Activated CD4-positive, alpha-beta T cell treated with anti-CD3 and anti-CD28 coated beads for 36 hours (primary cell): Measurements from ENCODE around the gene TAGLN. TPM values are rescaled to one million over a fixed set of nuclear protein-coding genes. Genes with fewer than 3 reads are reported as not detected.

Experiments used
- ATAC-seq: fragments of 200-7000 bp; cut with Tn5 transposase; one replicate; pipeline ENCODE4 v1.10.0; 2021; ENCODE audit warnings: mild to moderate bottlenecking, moderate library complexity
- CTCF ChIA-PET: fragments of 350-600 bp; sonication (Branson Sonifier 250); formaldehyde crosslinking; loops from one replicate; lab custom pipeline; 2021; ENCODE audit warnings: antibody characterized with exemption; lab: Charles Lee
- POLR2A ChIA-PET: fragments of 350-600 bp; sonication (Branson Sonifier 250); formaldehyde crosslinking; loops from one replicate; lab custom pipeline; 2021; ENCODE audit warnings: antibody characterized with exemption, inconsistent platforms; lab: Charles Lee
- DNase-seq: peaks from one replicate; pipeline ENCODE4 v3.0.0-alpha.2; 2020
- H3K27ac Mint-ChIP-seq: one replicate; pipeline ENCODE4 v1.8.0; 2021; ENCODE audit warnings: mixed read lengths
- H3K27me3 Mint-ChIP-seq: one replicate; pipeline ENCODE4 v1.8.0; 2021; ENCODE audit warnings: mixed read lengths
- H3K36me3 Mint-ChIP-seq: one replicate; pipeline ENCODE4 v1.8.0; 2021; ENCODE audit warnings: low read depth, mixed read lengths
- H3K4me1 Mint-ChIP-seq: one replicate; pipeline ENCODE4 v1.8.0; 2021; ENCODE audit warnings: mixed read lengths
- H3K4me3 Mint-ChIP-seq: one replicate; pipeline ENCODE4 v1.8.0; 2021; ENCODE audit warnings: mild to moderate bottlenecking, moderate library complexity, mixed read lengths
- H3K9me3 Mint-ChIP-seq: one replicate; pipeline ENCODE4 v1.8.0; 2021; ENCODE audit warnings: low read depth, mixed read lengths
- intact Hi-C, 2 experiments: fragments of 100-400 bp; cut with DNase I in 1 of 2; cut with micrococcal nuclease in 1 of 2; formaldehyde crosslinking; loops; one replicate each; pipeline versions ENCODE4 v1.14.2 to v1.15.1; 2022 to 2024; cut with DNase I, micrococcal nuclease
- total RNA-seq, 2 experiments: library from RNA; stranded (reverse); gene quantifications; one replicate each; pipeline ENCODE4 v1.2.3, GENCODE V29; 2021

The TAGLN gene
- total RNA-seq, 2 experiments from 2014 or later, result 1.6 to 2.0 TPM

DNA sequence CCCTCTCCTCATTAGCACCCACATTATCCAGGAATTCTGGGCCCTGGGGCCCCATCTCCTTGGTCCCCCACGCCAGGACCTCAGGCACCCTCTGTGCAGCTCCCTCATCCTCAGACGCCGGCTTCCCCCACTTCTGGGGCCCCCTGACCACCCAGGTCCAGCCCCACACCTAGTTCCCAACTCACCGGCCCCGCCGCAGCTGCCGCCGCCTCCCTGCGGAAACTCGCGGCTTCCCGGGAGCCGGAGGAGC is 32.6 kb downstream of the TAGLN start, which contains the start of gene PCSK7:
PCSK7 (minus strand) TSS at position 232 of the 250 bp plus-strand sequence. CDS start 2,229 bp downstream, outside the sequence.
- Mint-ChIP-seq H3K4me1 (peaks cover 37% of the 10 kb centered on the region), H3K9me3 (no peaks in the 10 kb centered on the region), H3K4me3 (peak within 1 kb of the TSS; percentile 87), H3K27ac (peak within 1 kb of the TSS; percentile 100), H3K36me3 (peaks cover 34% of the 10 kb centered on the region), H3K27me3 (no peaks in the 10 kb centered on the region)
- ChIA-PET POLR2A (interaction anchor here (1.2 to 1.6 kb wide), 3 partner anchors 53 to 96 kb away, joined by 4 to 7 read pairs (median 6); partner anchors contain the start of genes CEP164, PAFAH1B2 and SIDT2), CTCF (interaction anchor here (0.7 to 2.6 kb wide), 6 partner anchors 10 to 99 kb away, joined by 3 to 30 read pairs (median 4); partner anchors contain the start of genes CEP164 and SIDT2)
- DNase-seq, result peak; percentile 77
- ATAC-seq, result no peak
- intact Hi-C loops, result loop anchor here (1.0 to 10.0 kb wide), 16 partner anchors 87 to 1206 kb away; partner anchors contain the start of genes CEP164 (in 2 of the 2), PAFAH1B2 (in 2 of the 2), BUD13 (in 1 of the 2) and IL10RA (in 1 of the 2)

DNA sequence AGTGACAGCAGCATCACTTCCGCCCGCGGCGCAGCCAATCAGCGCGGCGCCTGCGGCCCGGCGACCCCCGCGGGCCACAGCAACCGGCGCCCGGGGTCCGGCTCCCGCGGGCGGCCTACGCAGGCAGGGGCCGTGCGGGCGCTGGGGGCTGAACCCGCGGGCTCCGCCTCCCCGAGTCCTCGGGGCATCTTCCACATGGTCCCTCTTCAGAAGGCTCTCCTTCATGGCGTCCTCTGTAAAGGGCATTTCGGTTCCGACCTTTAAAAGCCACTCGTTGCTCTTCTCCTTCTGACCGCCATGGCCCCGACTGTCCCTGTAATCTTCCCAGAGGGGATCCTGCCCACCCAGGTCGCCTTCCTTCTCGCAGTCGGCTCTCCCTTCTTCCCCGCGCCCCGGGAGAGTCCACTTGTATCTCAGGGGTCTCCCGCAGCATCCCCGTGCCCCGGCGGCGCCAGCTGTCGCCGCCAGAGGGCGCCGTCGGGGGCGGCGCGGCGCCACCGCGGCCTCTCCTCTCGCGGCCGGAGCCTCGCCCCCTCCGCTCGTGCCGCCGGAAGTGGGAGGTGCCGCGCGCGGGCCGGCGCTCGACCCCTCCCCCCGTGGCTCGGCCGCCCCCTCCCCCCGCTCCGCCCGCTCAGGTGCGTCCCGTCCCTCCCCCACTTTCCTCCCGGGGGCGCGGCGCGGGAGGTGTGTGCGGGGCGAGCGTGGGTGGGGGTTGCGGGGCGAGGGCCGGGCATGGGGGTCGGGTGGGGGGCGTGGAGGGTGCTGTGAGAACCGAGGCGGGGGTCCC is 33.1 kb downstream of the TAGLN start, which contains the start of gene RNF214:
RNF214 (plus strand) TSS at position 580 of the 787 bp plus-strand sequence. CDS start 1,602 bp downstream, outside the sequence.
- ATAC-seq (peak; percentile 74), DNase-seq (peak; percentile 86)
- intact Hi-C loops, result loop anchor here (1.0 to 10.0 kb wide), 13 partner anchors 88 to 1205 kb away; partner anchors contain the start of genes CEP164 (in 2 of the 2), PAFAH1B2 (in 2 of the 2), BUD13 (in 1 of the 2) and KMT2A (in 1 of the 2)
- peaks cover 34% of the 10 kb centered on the region for H3K4me1 Mint-ChIP-seq
- no peaks in the 10 kb centered on the region for H3K9me3 Mint-ChIP-seq
- peaks cover 29% of the 10 kb centered on the region for H3K36me3 Mint-ChIP-seq
- peak within 1 kb of the TSS; percentile 100 for H3K27ac Mint-ChIP-seq
- CTCF ChIA-PET, result interaction anchor here (0.7 to 2.6 kb wide), 6 partner anchors 11 to 457 kb away, joined by 3 to 30 read pairs (median 4); partner anchors contain the start of genes CEP164 and SIDT2
- POLR2A ChIA-PET, result interaction anchor here (1.2 to 1.6 kb wide), 3 partner anchors 54 to 96 kb away, joined by 4 to 7 read pairs (median 6); partner anchors contain the start of genes CEP164, PAFAH1B2 and SIDT2
- peak within 1 kb of the TSS; percentile 87 for H3K4me3 Mint-ChIP-seq
- no peaks in the 10 kb centered on the region for H3K27me3 Mint-ChIP-seq

DNA sequence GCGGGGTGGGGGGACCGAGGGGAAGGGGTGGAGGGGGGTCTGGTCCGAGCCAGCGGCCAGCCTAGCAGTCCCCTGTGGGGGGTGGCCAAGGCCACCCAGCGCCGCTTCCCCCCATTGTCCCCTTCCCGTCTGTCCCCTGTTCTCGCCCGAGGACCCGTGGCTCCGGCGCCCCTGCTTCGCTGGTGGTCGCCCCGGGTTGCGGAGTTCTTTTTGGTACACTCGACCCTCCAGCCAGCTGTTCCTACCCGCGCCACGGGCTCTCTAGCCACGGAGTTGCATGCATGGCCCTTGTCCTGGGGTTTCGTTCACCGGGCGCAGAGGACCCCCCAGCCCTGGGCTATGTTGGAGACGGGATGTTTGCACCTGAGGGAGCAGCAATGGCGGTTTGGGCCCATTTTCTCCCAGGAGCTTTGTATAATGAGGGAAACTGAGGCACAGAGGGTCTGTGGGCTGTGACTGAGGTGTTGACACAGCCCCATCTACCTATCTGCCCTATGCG is 33.8 kb downstream of the TAGLN start:
- intact Hi-C loops, result loop anchor here (1.0 to 10.0 kb wide), 13 partner anchors 89 to 1204 kb away; partner anchors contain the start of genes CEP164 (in 2 of the 2), PAFAH1B2 (in 2 of the 2), BUD13 (in 1 of the 2) and KMT2A (in 1 of the 2)
- DNase-seq (peak; percentile 31), ATAC-seq (no peak)
- Mint-ChIP-seq H3K9me3 (no peaks in the 10 kb centered on the region), H3K36me3 (peaks cover 26% of the 10 kb centered on the region), H3K4me3 (peak overlapping the region; percentile 87), H3K4me1 (peaks cover 33% of the 10 kb centered on the region), H3K27me3 (no peaks in the 10 kb centered on the region), H3K27ac (peak overlapping the region; percentile 68)
- CTCF ChIA-PET, result interaction anchor here (0.7 to 1.6 kb wide), 3 partner anchors 11 to 458 kb away, joined by 4 to 7 read pairs (median 5); partner anchors contain the start of gene CEP164
- POLR2A ChIA-PET, result no interaction called here

DNA sequence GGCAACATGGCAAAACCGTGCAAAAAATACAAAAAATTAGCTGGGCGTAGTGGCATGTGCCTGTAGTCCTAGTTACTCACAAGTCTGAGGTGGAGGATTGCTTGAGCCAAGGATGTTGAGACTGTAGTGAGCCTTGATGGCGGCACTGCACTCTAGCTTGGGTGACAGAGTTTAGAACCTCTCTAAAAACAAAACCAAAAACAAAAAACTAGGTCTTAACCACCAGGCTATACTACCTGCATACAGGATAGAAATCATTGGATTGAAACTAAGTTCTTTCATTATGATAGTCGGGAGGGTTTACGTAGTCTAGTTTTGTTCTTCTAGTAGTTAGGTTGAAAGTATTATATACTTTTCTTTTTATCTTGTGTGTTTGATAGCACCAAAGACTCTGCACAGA is 39.1 kb downstream of the TAGLN start:
- no peak for DNase-seq
- H3K4me3 Mint-ChIP-seq, result no peak overlapping the region
- H3K4me1 Mint-ChIP-seq, result peaks cover 14% of the 10 kb centered on the region
- H3K36me3 Mint-ChIP-seq, result peaks cover 13% of the 10 kb centered on the region
- CTCF ChIA-PET, result interaction anchor here (0.8 kb wide), 1 partner anchor 485 kb away, joined by 4 read pairs; no protein-coding TSS in a partner anchor
- H3K9me3 Mint-ChIP-seq, result no peaks in the 10 kb centered on the region
- POLR2A ChIA-PET, result no interaction called here
- H3K27me3 Mint-ChIP-seq, result no peaks in the 10 kb centered on the region
- peak; percentile 78 for ATAC-seq
- no peak overlapping the region for H3K27ac Mint-ChIP-seq
- intact Hi-C loops, result loop anchor here (10.0 kb wide), 2 partner anchors 577 to 807 kb away; no protein-coding TSS in a partner anchor

DNA sequence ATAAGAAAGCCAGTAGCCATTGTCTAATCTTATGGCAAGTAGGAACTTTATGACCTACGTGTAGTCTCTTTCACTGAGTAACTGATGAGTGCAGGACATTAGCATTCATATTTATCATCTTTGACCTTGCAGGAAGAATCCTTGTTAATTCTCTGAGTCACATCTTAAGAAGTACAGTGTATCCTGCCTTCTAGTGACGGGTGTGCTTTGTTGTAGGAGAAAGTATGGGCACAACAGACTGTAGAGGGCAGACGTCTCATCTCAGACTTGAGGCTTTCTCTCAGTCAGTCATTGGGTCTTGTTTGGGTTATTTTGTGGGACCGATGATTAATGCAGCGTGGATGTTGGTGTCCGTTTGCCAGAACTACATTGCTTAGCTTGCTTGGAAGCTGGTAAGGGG is 40.1 kb downstream of the TAGLN start:
- no peak overlapping the region for H3K4me3 Mint-ChIP-seq
- POLR2A ChIA-PET, result no interaction called here
- peaks cover 16% of the 10 kb centered on the region for H3K36me3 Mint-ChIP-seq
- peaks cover 3% of the 10 kb centered on the region for H3K4me1 Mint-ChIP-seq
- H3K27ac Mint-ChIP-seq, result no peak overlapping the region
- no peaks in the 10 kb centered on the region for H3K9me3 Mint-ChIP-seq
- no peak for ATAC-seq
- no peaks in the 10 kb centered on the region for H3K27me3 Mint-ChIP-seq
- no peak for DNase-seq
- intact Hi-C loops, result loop anchor here (10.0 kb wide), 2 partner anchors 576 to 806 kb away; no protein-coding TSS in a partner anchor
- CTCF ChIA-PET, result no interaction called here

DNA sequence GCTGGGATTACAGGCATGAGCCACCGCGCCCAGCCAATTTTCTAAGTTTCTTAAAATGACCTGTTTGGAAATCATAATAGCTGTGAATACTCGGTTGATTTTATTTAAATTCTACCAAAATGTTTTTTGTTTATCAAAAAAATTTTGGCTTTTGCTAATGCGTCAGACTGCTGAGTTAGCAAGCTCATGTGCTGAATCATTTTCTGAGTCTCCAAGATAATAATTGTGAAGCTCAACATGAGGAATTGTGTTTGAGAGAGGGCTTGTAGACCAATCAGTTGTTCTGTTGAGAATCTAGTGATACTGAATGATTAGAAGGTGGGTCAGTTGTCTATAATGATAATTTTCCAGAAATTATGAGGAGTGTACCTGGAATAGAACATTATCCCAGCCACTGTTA is 49.2 kb downstream of the TAGLN start:
- no peak for ATAC-seq
- Mint-ChIP-seq H3K9me3 (no peaks in the 10 kb centered on the region), H3K36me3 (peaks cover 34% of the 10 kb centered on the region), H3K27ac (no peak overlapping the region), H3K4me3 (no peak overlapping the region), H3K27me3 (no peaks in the 10 kb centered on the region), H3K4me1 (no peaks in the 10 kb centered on the region)
- CTCF ChIA-PET, result interaction anchor here (0.7 to 1.1 kb wide), 2 partner anchors 11 to 22 kb away, joined by 3 read pairs; no protein-coding TSS in a partner anchor
- no peak for DNase-seq
- POLR2A ChIA-PET, result no interaction called here
- intact Hi-C loops, result no loop called here

DNA sequence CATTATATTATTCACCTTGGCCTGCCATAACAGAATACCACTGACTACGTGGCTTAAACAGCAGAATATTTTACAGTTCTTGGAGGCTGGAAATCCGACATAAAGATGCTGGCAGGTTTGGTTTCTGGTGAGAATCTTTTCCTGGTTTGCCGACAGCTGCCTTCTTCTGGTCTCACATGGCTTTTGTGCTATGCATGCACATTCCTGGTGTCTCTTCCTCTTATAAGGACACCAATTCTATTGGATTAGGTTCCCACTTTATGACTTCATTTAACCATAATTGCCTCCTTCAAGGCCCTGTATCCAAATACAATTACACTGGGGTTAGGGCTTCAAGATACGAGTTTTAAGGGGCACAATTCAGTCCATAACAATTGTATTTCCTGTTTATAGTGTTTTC is 50.4 kb downstream of the TAGLN start:
- H3K27me3 Mint-ChIP-seq, result no peaks in the 10 kb centered on the region
- CTCF ChIA-PET, result no interaction called here
- no peaks in the 10 kb centered on the region for H3K9me3 Mint-ChIP-seq
- intact Hi-C loops, result no loop called here
- ATAC-seq, result no peak
- no peaks in the 10 kb centered on the region for H3K4me1 Mint-ChIP-seq
- POLR2A ChIA-PET, result no interaction called here
- H3K36me3 Mint-ChIP-seq, result peaks cover 33% of the 10 kb centered on the region
- DNase-seq, result no peak
- H3K27ac Mint-ChIP-seq, result no peak overlapping the region
- no peak overlapping the region for H3K4me3 Mint-ChIP-seq

DNA sequence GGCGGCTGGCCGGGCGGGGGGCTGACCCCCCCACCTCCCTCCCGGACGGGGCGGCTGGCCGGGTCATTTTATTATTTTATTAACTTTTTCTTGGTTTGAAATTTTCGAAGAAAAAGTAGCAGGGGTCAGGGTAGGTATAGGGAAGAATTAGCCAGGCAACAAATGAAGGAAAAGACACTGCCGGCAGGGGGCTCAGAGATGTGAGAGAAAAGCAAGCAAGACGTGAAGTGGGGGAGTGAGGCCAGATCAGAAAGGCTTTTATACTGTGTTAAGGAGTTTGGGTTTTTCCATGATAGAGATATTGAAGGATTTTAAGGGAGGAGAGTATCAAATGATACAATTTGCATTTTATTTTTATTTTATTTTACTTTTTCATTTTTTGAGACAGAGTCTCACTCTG is 52.3 kb downstream of the TAGLN start:
- ChIA-PET CTCF (no interaction called here), POLR2A (no interaction called here)
- intact Hi-C loops, result no loop called here
- Mint-ChIP-seq H3K4me1 (peaks cover 7% of the 10 kb centered on the region), H3K9me3 (no peaks in the 10 kb centered on the region), H3K4me3 (no peak overlapping the region), H3K27me3 (no peaks in the 10 kb centered on the region), H3K27ac (no peak overlapping the region), H3K36me3 (peaks cover 21% of the 10 kb centered on the region)
- ATAC-seq (no peak), DNase-seq (no peak)

DNA sequence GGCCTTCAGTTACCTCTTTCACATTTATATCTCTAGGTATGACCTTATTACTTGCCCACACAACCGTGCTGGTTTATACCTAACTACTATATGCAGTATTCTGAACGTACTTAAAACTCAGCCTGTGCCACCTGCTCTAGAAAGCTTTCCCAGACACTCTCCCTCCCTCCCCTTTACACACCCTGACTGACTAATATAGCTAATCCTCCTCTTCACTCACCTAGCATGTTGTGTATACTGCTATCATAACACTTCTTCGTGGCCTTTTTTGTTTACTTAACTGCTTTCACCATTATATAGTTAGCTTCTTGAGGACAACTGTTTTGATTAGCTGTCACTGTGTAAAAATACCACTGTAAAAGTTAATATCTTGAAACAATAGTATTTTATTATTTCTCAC is 56.8 kb downstream of the TAGLN start:
- ChIA-PET POLR2A (no interaction called here), CTCF (no interaction called here)
- no peaks in the 10 kb centered on the region for H3K9me3 Mint-ChIP-seq
- ATAC-seq (no peak), DNase-seq (no peak)
- peaks cover 18% of the 10 kb centered on the region for H3K36me3 Mint-ChIP-seq
- H3K4me3 Mint-ChIP-seq, result no peak overlapping the region
- intact Hi-C loops, result no loop called here
- H3K4me1 Mint-ChIP-seq, result peaks cover 8% of the 10 kb centered on the region
- no peak overlapping the region for H3K27ac Mint-ChIP-seq
- no peaks in the 10 kb centered on the region for H3K27me3 Mint-ChIP-seq

DNA sequence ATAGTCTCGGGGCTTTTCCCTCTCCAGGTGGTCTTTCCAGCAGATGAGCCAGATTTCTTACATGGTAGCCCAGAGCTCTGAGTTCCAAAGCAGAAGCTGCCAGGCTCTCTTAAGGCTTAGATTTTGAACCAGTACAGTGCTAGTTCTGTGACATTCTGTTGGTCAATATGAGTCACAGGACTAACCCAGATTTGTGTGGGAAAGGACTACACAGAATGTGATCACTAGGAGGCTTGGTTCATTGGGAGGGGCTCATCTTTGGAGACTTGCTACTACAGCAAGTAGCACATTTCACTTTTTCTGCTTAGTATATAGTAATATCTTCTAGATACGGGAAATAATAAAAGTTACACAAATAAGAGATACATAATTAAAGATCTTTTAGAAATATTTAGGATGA is 57.4 kb downstream of the TAGLN start:
- peaks cover 8% of the 10 kb centered on the region for H3K4me1 Mint-ChIP-seq
- peaks cover 17% of the 10 kb centered on the region for H3K36me3 Mint-ChIP-seq
- H3K9me3 Mint-ChIP-seq, result no peaks in the 10 kb centered on the region
- DNase-seq, result no peak
- H3K27me3 Mint-ChIP-seq, result no peaks in the 10 kb centered on the region
- intact Hi-C loops, result no loop called here
- CTCF ChIA-PET, result interaction anchor here (0.8 kb wide), 1 partner anchor 9 kb away, joined by 4 read pairs; no protein-coding TSS in a partner anchor
- ATAC-seq, result peak; percentile 44
- POLR2A ChIA-PET, result interaction anchor here (0.7 kb wide), 1 partner anchor 726 kb away, joined by 3 read pairs; no protein-coding TSS in a partner anchor
- H3K4me3 Mint-ChIP-seq, result no peak overlapping the region
- no peak overlapping the region for H3K27ac Mint-ChIP-seq
